Neutrophil (primary cell): ENCODE data around the gene ITPK1.

Source experiments
- H3K27ac ChIP-seq: fragments of 200-600 bp; sonication (generic); 2 replicates; pipeline ENCODE4 v1.5.1; 2016; ENCODE audit warnings: mild to moderate bottlenecking, moderate library complexity
- H3K27me3 ChIP-seq: fragments of 200-600 bp; sonication (generic); 2 replicates; pipeline ENCODE4 v1.6.0; 2016; ENCODE audit warnings: mild to moderate bottlenecking
- H3K36me3 ChIP-seq: fragments of 200-600 bp; sonication (generic); 2 replicates; pipeline ENCODE4 v1.5.1; 2017
- H3K4me1 ChIP-seq, 2 experiments: fragments of 200-600 bp in 1 of 2; sonication (generic) in 1 of 2; 1 replicate in 1 of 2; 2 replicates in 1 of 2; pipeline versions ENCODE4 v1.5.1 to v1.6.1; 2013 to 2016; ENCODE audit warnings: low read depth in 1 of 2, low read length in 1 of 2, mild to moderate bottlenecking in 1 of 2, moderate library complexity in 1 of 2; ENCODE audit not compliant: control insufficient read depth in 1 of 2, insufficient read depth in 1 of 2
- H3K4me3 ChIP-seq, 2 experiments: fragments of 200-600 bp in 1 of 2; sonication (generic) in 1 of 2; 1 replicate in 1 of 2; 2 replicates in 1 of 2; pipeline ENCODE4 v1.5.1; 2013 to 2016; ENCODE audit warnings: low read depth in 1 of 2, low read length in 1 of 2, mild to moderate bottlenecking in 1 of 2, moderate library complexity in 1 of 2
- H3K9me3 ChIP-seq: fragments of 200-600 bp; sonication (generic); 2 replicates; pipeline ENCODE4 v1.5.1; 2016
- CTCF ChIP-seq: fragments of 200-600 bp; sonication (generic); IDR thresholded peaks from 2 replicates; pipeline ENCODE4 v1.5.1; 2016; ENCODE audit warnings: antibody characterized with exemption

The ITPK1 gene

GRCh38 chr14:93049315-93049714, 66.4 kb downstream of the ITPK1 start:
- Histone ChIP-seq H3K27ac (no peak overlapping the region), H3K9me3 (no peaks in the 10 kb centered on the region), H3K4me1 (peaks cover 17 to 26% of the 10 kb centered on the region in 2 experiments), H3K4me3 (no peak overlapping the region), H3K36me3 (peaks cover 34% of the 10 kb centered on the region), H3K27me3 (no peaks in the 10 kb centered on the region)
- TF ChIP-seq CTCF: no peak

- no peak for TF ChIP-seq CTCF
- peaks cover 21 to 31% of the 10 kb centered on the region in 2 experiments for H3K4me1 ChIP-seq
- no peaks in the 10 kb centered on the region for H3K27me3 ChIP-seq
- H3K9me3 ChIP-seq: no peaks in the 10 kb centered on the region
- no peak overlapping the region for H3K27ac ChIP-seq
- no peak overlapping the region for H3K4me3 ChIP-seq
- peaks cover 34% of the 10 kb centered on the region for H3K36me3 ChIP-seq
Measured at GRCh38 chr14:93048843-93049242, 66.9 kb downstream of the ITPK1 start.

GRCh38 chr14:93047661-93048060, 68.1 kb downstream of the ITPK1 start:
- Histone ChIP-seq H3K27ac (no peak overlapping the region), H3K9me3 (no peaks in the 10 kb centered on the region), H3K4me1 (peaks cover 21 to 33% of the 10 kb centered on the region in 2 experiments), H3K36me3 (peaks cover 30% of the 10 kb centered on the region), H3K27me3 (no peaks in the 10 kb centered on the region), H3K4me3 (no peak overlapping the region)
- TF ChIP-seq CTCF: no peak

GRCh38 chr14:93047157-93047556, 68.6 kb downstream of the ITPK1 start:
- no peak overlapping the region for H3K4me3 ChIP-seq

GRCh38 chr14:93046705-93047050, 69.0 kb downstream of the ITPK1 start:
- Histone ChIP-seq H3K4me1 (peaks cover 21 to 33% of the 10 kb centered on the region in 2 experiments), H3K36me3 (peaks cover 30% of the 10 kb centered on the region), H3K27ac (no peak overlapping the region), H3K9me3 (no peaks in the 10 kb centered on the region), H3K27me3 (no peaks in the 10 kb centered on the region), H3K4me3 (no peak overlapping the region)
- no peak for TF ChIP-seq CTCF

More at GRCh38 chr14:93047157-93047556, 68.6 kb downstream of the ITPK1 start:
- Histone ChIP-seq H3K27ac (no peak overlapping the region), H3K36me3 (peaks cover 30% of the 10 kb centered on the region), H3K9me3 (no peaks in the 10 kb centered on the region), H3K4me1 (peaks cover 21 to 33% of the 10 kb centered on the region in 2 experiments), H3K27me3 (no peaks in the 10 kb centered on the region)
- no peak for TF ChIP-seq CTCF
